AG08396 (cell line): ENCODE data around the gene ELAVL2.
"Not testable (repeated sequence)": the region's sequence is repeated elsewhere in the genome, so short reads cannot be mapped to it uniquely, and the experiment has no call there.

Source experiments
- DNase-seq: peaks from one replicate; pipeline ENCODE4 v3.0.0; 2012; ENCODE audit warnings: low spot score, mixed read lengths

ELAVL2 gene

GRCh38 chr9:23769307-23769935, 56.6 kb downstream of the ELAVL2 start:
- peak; percentile 2 for DNase-seq

DNA sequence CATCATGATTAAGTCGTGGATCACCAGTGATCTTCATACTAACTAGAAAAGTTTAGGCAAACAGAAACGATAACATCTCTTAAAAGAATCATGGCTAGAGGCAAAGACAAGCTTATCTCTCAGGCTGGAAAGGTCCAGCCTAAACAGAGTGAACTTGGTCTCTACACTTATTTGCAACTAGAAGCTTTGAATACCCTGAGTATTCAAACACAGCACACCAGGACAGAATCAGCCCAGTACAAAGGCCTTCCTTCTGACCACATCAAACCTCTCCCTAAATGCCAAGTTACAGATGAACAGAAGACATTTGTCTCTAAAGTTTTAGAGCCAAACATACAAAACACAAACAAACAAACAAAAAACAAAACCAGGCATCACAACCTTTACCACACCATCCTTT, 57.2 kb downstream of the ELAVL2 start:
- no peak for DNase-seq

DNA sequence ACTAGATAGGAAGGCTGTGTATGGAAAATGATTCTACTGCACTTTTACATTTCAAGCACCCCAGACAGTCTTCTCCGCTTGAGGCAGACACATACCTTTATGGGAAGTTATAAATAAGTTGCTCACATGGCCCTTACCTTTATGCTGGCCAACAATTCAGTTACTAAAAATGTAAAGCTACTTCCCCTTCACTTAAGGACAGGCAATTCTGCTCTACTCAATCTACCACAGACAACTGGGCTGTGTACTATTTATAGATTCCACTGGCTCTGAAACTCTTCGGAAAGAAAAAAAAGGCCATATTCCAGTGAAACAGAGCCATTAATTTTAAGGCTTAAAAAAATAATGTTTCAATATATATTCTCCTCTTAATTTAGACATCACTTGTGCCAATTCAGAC, 59.4 kb downstream of the ELAVL2 start:
- no peak for DNase-seq

- no peak for DNase-seq
These were observed 60.5 kb downstream of the ELAVL2 start for GRCh38 chr9:23765561-23765960.

- DNase-seq, result no peak
These were observed 61.8 kb downstream of the ELAVL2 start for GRCh38 chr9:23764219-23764618.

DNA sequence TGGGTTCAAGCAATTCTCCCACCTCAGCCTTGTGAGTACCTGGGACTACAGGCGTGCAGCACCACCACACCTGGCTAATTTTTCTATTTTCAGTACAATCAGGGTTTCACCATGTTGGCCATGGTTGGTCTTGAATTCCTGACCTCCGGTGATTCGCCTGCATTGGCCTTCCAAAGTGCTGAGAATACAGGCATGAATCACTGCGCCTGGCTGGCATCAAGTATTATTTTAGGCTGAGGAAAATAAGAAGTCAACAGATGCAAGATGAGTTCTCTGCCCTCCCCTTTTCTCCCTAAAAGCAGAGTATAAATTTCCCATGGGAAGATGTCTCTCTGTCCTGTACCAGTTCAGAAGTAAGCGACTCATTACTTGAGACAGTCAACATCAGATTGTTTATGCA, 71.5 kb downstream of the ELAVL2 start:
- no peak for DNase-seq

- DNase-seq, result no peak
These were observed 73.2 kb downstream of the ELAVL2 start for GRCh38 chr9:23752859-23753258.

DNA sequence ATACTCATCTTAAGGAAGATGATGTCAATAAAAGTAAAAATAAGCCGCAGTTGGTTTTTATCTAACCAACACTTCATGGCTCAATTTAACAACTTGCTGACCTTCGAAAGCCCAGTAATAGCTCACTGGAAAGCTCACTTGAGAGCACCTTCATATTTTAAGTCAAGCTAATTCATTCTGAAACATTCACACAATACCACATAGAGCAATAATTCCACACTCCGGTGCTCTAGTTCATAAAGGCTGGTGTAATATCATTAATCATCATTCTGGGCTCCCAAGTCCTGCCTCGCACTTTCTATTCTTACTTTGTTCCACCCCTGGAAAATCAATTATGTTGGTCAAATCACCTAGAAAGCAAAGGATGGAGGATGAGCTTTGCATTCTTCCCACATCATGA, 74.4 kb downstream of the ELAVL2 start:
- DNase-seq, result no peak

DNA sequence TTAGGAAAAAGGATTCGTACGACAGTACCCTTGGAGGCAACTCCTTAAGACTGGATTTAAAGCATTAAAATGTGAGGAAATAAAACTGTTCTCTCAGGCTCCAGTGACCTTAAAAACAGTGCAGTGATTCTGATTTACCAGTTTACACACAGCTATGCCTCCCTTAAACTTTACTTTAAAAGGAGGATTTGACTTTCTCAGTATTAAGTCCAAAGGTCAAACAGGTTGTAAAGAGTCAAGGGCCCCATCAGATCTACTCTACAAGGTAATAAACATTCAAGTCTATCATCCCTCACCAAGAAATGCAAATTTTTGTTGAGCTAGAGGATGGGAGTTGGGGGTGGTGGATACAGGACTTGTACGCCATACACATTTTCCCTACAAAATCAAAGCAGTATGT, 75.2 kb downstream of the ELAVL2 start:
- no peak for DNase-seq

GRCh38 chr9:23747088-23748075, 78.7 kb downstream of the ELAVL2 start:
- no peak for DNase-seq

GRCh38 chr9:23746317-23746716, 79.7 kb downstream of the ELAVL2 start:
- no peak for DNase-seq

- no peak for DNase-seq
These were observed 83.0 kb downstream of the ELAVL2 start for GRCh38 chr9:23743036-23743435.

DNA sequence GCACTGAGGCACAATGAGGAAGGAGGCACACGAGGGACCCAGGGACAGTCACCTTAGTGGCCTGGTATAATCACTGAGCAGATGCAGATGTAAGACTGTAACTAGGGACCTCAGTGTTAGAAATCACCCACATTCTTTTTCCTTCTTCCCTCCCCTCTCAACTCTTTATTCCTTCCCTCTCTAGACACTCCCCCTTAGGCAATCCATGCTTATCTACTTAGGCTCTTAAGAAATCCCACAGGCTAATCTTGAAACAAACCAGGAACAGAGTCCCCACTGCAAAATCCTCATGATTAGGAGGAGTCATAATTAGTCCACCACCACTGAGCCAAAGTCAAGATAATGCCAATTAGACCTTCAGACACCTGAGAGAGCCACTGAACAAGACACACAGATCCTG, 84.7 kb downstream of the ELAVL2 start:
- DNase-seq, result no peak

DNA sequence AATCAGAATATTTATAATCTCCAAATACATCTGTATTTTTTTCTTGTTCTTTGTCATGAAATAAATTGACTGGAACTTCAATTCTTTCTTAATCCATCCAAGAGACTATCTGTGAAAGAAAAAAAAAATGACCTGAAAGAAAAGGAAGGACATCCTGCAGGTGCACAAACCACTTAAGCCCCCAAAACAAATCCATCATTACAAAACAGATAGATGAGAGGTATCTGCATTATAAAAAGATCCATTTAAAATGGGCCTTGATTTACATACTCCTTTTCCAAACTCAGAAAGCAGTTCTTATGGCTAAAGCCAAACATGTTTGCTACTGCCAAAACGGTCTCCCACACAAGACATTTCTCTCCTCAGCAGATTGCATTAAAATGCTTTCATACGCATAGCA, 85.5 kb downstream of the ELAVL2 start:
- DNase-seq, result no peak

DNA sequence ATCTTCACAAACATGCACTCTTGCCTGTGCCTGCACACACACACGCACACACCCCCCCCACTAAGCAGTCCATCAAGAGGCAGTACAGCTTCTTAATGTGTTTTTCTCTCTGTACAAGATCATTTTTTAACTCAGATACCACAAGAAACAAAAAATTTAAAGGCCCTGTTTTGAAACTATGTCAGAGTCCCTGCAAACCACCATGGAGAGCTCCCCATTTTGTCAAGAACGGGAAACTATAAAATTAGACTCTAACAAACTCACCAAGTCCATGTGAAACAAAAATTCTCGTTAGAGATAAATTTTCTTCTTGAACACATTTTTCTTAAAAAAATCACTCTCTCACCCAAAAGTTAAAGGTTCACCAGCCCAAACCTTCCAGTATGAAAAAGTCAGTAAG, 86.3 kb downstream of the ELAVL2 start:
- DNase-seq, result no peak

GRCh38 chr9:23736293-23736692, 89.7 kb downstream of the ELAVL2 start:
- DNase-seq, result no peak

DNA sequence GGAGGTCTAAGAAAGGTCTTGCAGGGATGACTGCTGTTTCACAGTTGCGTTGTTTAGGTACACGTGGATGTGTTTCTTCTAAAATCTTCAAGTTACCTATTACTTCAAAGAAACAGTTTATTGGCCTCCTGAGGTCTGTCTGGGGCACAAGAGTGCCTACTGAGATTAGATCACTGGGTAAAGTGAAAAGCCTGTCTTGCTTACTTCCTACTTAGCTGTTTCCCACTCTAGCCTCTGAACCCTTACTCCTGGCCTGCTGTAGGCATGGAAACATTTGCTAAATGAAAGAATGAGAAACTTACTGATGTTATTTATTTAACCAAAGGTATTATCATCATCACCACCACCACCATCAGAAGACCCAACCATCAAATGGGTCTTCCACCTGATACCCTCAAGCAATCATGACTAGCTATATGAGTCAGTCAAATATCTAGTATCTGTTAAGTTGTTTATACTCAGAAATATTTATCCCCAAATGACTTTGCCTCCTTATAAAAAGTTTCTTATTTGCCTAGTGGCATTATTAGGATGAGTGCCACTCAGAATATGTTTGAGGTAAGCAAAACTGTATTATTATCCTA, 92.5 kb downstream of the ELAVL2 start:
- DNase-seq, result no peak

- DNase-seq, result no peak
These were observed 94.7 kb downstream of the ELAVL2 start for GRCh38 chr9:23731353-23731752.

GRCh38 chr9:23730364-23730763, 95.7 kb downstream of the ELAVL2 start:
- DNase-seq, result no peak

DNA sequence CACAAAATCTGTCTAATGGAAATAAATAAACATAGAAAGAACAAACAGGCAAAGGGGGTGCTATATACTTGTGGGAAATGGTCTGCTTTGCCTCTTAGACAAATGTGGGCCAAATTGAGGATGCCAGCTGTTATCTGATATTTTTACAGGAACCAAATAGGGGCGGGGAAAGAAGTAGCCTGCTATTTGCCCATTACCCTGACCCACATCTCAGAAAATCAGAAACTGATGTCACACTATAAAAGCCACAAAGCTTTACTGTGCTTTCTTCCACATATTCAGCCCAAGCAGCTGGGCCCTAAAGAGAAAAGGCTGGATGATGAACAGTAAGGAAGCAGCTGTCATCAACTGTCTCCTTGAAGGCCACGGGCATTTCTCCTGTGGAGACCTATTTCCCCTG, 97.3 kb downstream of the ELAVL2 start:
- no peak for DNase-seq

DNA sequence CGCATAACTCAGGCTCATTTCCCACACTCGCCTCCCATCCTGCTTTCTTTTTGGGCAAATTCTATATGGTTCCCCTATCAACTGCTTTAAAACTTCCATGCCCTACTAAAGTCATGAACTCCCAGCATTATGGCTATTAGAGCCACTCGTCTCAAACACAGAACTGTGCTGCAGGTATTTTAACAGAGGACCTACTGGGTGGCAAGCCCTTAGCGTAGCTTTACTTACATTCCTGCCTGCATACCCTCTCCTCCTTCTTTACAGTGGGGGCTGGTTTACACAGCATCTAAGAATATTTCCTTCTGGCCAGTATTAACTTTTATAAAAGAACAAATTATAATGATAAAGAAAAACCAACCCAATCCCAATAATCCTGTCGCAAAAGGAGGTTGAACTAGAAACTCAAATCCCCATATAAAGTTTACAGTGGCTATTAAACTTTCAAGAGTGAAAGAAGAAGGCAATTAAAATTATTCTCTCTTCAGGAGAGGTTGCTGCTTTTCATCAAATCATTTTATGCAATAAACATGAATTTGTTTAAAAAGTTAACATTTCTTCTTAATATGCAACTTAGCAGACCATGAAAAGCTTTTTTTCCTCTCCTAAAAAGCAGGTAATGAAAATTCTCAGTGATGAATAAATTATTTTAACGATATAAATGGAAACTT, 100.6 kb downstream of the ELAVL2 start:
- no peak for DNase-seq

DNA sequence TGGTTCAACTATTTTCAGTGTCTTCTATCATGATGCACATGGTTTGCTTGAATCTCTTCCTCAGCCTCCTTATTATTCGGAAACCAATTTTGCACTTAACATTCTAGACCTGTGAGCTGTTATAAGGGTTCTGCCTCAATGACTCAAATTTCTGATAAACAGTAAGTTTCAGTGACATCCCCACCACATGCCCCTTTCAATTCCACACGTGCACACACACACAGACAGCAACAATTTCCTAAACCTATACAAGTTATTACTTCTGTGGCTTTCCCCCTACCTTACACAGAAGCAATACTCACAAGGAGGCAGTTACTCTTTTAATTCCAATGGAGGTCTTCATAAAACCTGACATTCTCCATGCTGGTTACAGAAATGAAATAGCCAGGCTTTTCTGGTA, 102.4 kb downstream of the ELAVL2 start:
- DNase-seq, result no peak

- DNase-seq, result not testable (repeated sequence)
These were observed 103.0 kb downstream of the ELAVL2 start for GRCh38 chr9:23723048-23723447.
